ENCODE results near the gene NET1.
A peak's percentile ranks its signal among the peaks of the same experiment; 100 is the strongest.

NET1 gene

DNA sequence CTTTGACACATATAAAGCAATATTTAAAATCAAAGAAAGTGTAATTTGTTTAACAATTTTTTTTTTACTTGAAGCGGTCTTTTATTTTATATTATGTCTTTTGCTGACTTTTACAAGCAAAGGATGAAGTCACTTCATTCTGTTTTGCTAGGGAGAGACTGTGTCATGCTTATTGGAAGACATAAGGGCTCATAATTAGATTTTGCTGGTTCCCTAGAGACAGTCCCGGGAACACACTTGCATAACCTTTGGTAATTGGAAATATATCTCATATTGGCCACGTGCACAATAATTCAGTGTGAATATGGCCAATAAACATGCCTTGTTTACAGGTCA, 448 bp upstream of the NET1 start:
- in situ Hi-C loops (cut with HindIII; ENCODE audit: low sequenced_read_pairs) = no loop called here
- H3K4me3 ChIP-seq (ENCODE audit: low read depth, low read length) = peak overlapping the region; percentile 73
- TF ChIP-seq, protein P1, sequence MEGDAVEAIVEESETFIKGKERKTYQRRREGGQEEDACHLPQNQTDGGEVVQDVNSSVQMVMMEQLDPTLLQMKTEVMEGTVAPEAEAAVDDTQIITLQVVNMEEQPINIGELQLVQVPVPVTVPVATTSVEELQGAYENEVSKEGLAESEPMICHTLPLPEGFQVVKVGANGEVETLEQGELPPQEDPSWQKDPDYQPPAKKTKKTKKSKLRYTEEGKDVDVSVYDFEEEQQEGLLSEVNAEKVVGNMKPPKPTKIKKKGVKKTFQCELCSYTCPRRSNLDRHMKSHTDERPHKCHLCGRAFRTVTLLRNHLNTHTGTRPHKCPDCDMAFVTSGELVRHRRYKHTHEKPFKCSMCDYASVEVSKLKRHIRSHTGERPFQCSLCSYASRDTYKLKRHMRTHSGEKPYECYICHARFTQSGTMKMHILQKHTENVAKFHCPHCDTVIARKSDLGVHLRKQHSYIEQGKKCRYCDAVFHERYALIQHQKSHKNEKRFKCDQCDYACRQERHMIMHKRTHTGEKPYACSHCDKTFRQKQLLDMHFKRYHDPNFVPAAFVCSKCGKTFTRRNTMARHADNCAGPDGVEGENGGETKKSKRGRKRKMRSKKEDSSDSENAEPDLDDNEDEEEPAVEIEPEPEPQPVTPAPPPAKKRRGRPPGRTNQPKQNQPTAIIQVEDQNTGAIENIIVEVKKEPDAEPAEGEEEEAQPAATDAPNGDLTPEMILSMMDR (IDR thresholded peaks at IDR 0.05; ENCODE audit: low read depth, low read length, missing control alignments) = no peak
- no peak for DNase-seq (ENCODE audit: low read depth)

DNA sequence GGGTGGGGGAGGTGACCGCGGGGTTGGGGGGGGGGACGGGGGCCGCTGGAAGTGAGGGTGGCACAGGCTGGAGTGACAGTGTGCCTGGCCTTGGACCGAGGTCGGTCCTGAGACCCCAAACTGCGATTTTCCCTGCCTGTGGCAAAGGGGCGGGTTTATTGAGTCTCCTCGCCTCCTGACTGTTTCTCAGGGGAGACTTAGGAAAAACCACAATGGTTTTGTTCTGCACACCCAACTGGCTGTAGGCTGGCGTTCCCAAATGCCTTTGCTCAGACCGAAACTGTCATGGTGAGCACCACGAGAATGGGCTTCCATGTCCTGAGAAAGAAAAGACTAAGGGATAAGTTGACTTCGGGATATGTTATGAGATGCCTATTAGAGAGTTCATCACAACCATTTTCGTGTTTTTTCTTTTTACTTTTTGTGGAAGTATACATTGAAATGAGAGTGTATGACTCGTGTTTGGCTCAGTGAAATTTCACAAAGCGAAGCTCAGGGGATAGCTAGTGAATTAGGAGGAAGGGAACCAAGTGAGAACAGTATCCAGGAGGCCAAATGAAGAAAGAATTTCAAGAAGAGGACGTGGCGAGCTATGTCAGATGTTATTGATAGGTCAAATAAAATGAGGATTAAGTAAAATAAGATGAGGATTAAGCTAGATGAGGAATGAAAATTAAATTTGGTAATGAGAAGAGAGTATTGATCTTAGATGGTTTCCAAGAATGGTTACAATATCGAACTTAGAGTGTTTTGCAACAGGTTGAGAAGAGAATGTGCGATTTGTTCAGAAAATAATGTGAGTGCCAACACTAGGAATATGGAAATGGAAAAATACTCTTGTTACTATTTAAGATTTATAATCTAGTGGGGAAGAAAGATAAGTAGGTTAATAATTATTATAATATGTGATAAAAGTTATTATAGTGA, 918 bp downstream of the NET1 start:
- in situ Hi-C loops (cut with HindIII; ENCODE audit: low sequenced_read_pairs) = no loop called here
- TF ChIP-seq, protein P1 (IDR thresholded peaks at IDR 0.05; ENCODE audit: low read depth, low read length, missing control alignments) = no peak
- peak overlapping the region; percentile 73 for H3K4me3 ChIP-seq (ENCODE audit: low read depth, low read length)
- DNase-seq (ENCODE audit: low read depth) = peak; percentile 36

DNA sequence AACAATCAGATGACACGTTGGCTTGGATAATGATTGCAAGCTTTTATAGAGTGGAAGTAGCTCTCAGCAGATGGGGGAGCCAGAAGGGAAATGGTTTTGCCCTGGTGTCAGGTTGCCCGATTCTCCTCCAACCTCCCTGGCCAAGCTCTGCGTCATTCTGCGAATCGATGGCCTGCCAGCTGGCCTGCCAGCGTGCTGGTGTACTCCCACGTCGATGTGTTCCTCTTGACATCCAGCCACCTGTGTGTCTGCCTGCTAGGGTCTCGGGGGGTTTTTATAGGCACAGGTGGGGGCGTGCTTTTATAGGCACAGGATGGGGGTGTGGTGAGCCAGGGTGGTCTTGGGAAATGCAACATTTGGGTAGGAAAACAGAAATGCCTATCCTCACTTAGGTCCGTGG, 4.6 kb downstream of the NET1 start:
- in situ Hi-C loops (cut with HindIII; ENCODE audit: low sequenced_read_pairs) = no loop called here
- no peak overlapping the region for H3K4me3 ChIP-seq (ENCODE audit: low read depth, low read length)
- TF ChIP-seq, protein P1 (IDR thresholded peaks at IDR 0.05; ENCODE audit: low read depth, low read length, missing control alignments) = no peak

DNA sequence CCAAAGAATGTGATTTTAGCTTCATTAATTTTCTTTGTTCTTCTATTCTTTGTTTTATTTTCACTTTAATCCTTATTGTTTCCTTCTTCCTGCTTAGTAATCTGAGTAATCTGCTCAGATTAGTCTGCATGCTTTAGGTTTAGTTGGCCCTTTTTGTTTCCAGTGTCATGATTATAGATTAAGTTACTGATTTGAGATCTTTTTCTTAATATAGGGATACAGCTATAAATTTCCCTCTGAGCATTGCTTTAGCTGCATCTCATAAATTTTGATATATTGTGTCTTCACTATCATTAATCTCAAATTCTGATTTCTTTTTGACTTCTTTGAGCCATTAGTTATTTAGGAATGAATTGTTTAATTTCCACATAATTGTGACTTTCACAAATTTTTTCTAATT, 6.2 kb downstream of the NET1 start:
- no peak overlapping the region for H3K4me3 ChIP-seq (ENCODE audit: low read depth, low read length)
- TF ChIP-seq, protein P1 (IDR thresholded peaks at IDR 0.05; ENCODE audit: low read depth, low read length, missing control alignments) = no peak
- in situ Hi-C loops (cut with HindIII; ENCODE audit: low sequenced_read_pairs) = no loop called here
- DNase-seq (ENCODE audit: low read depth) = no peak

More for the DNA sequence above, 4.6 kb downstream of the NET1 start:
- DNase-seq (ENCODE audit: low read depth) = no peak

DNA sequence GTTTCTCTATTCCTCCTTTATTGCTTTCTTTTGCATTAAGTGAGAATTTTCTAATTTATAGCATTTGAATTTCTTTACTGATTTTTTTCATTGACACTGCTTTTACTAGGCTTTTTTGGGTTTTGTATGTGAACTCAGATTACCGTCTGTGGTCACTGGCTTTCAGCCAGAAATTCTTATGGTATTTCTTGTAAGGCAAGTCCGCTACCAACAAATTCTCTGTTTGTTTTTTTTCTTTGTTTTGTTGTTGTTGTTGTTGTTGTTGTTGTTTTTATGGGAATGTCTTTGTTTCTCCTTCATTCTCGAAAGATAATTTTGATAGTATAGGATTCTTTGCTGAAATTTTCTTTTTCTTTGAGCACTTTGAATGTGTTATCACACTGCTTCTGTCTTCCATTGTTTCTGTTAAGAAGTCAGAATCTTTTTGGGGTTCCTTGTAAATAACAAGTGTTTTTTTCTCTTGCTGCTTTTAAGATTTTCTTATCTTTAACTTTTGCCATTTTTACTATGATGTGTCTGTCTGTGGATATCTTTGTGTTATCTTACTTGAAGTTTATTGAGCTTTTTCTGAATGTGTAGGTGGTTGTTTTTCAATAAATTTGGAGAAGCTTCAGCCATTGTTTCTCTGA, 7.2 kb downstream of the NET1 start:
- in situ Hi-C loops (cut with HindIII; ENCODE audit: low sequenced_read_pairs) = no loop called here
- no peak overlapping the region for H3K4me3 ChIP-seq (ENCODE audit: low read depth, low read length)
- peak; percentile 69 for DNase-seq (ENCODE audit: low read depth)
- TF ChIP-seq, protein P1 (IDR thresholded peaks at IDR 0.05; ENCODE audit: low read depth, low read length, missing control alignments) = no peak

DNA sequence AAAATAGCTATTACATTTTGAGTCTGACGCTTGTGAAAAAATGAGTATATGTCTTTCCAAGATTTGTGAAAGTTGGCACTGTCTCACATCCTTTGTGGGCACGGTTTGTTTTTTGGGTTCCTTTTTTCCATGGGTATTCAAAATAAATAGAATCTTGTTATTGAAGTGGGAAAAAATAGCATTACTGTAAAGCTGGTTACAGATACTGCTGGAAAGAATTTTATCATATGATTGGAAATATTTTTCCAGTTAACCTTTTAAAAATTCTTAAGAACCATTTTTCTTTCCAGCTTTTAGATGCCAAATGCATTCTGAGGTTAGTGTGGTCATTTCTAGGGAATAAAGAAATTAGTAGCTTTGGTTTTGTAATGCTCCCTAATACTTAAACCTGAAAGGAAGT, 11.4 kb downstream of the NET1 start:
- DNase-seq (ENCODE audit: low read depth) = peak; percentile 48
- H3K4me3 ChIP-seq (ENCODE audit: low read depth, low read length) = no peak overlapping the region
- in situ Hi-C loops (cut with HindIII; ENCODE audit: low sequenced_read_pairs) = no loop called here
- TF ChIP-seq, protein P1 (IDR thresholded peaks at IDR 0.05; ENCODE audit: low read depth, low read length, missing control alignments) = no peak

All from astrocyte of the cerebellum (primary cell).